Epithelial cell of proximal tubule (primary cell): ENCODE data around the gene ERLEC1. TPM values are rescaled to one million over a fixed set of nuclear protein-coding genes. Genes with fewer than 3 reads are reported as not detected.
A peak's percentile ranks its signal among the peaks of the same experiment; 100 is the strongest.
"Not testable (repeated sequence)": the region's sequence is repeated elsewhere in the genome, so short reads cannot be mapped to it uniquely, and the experiment has no call there.

Experiments
- DNase-seq: peaks from one replicate; pipeline ENCODE4 v3.0.0-alpha.2; 2011; ENCODE audit warnings: low read depth
- H3K4me3 ChIP-seq: 2 replicates; pipeline ENCODE4 v1.5.1; 2011; ENCODE audit warnings: low read depth, mild to moderate bottlenecking, low read length
- CTCF ChIP-seq: conservative IDR thresholded peaks from 2 replicates; pipeline ENCODE4 v1.5.1; 2012; ENCODE audit warnings: low read depth, mild to moderate bottlenecking, low read length
- total RNA-seq: library from RNA; depleted of rRNA; stranded (reverse); fragments of >200 nt; gene quantifications from 2 replicates; pipeline ENCODE4 v1.2.3, GENCODE V29; 2015

The ERLEC1 gene
- total RNA-seq, 1 donor from 2014 or later, result 94.1 TPM

GRCh38 chr2:53820048-53820447 lies 33.2 kb downstream of the ERLEC1 start:
- TF ChIP-seq CTCF, result no peak

GRCh38 chr2:53820711-53821110 lies 33.9 kb downstream of the ERLEC1 start:
- DNase-seq, result no peak
- TF ChIP-seq CTCF, result no peak
- H3K4me3 ChIP-seq, result no peak overlapping the region

More at GRCh38 chr2:53820048-53820447, 33.2 kb downstream of the ERLEC1 start:
- no peak for DNase-seq
- no peak overlapping the region for H3K4me3 ChIP-seq

- TF ChIP-seq CTCF, result no peak
- no peak overlapping the region for H3K4me3 ChIP-seq
- no peak for DNase-seq
Measured at GRCh38 chr2:53821810-53822209, 35.0 kb downstream of the ERLEC1 start.

GRCh38 chr2:53823639-53824038 lies 36.8 kb downstream of the ERLEC1 start:
- peak; percentile 8 for TF ChIP-seq CTCF

GRCh38 chr2:53826030-53826410 lies 39.2 kb downstream of the ERLEC1 start:
- H3K4me3 ChIP-seq, result no peak overlapping the region
- no peak for TF ChIP-seq CTCF
- no peak for DNase-seq

More at GRCh38 chr2:53823639-53824038, 36.8 kb downstream of the ERLEC1 start:
- not testable (repeated sequence) for DNase-seq, H3K4me3 ChIP-seq

- no peak for TF ChIP-seq CTCF
- DNase-seq, result no peak
- no peak overlapping the region for H3K4me3 ChIP-seq
Measured at GRCh38 chr2:53826587-53827397, 39.9 kb downstream of the ERLEC1 start.
